ENCODE data around the gene KIF26B. TPM values are rescaled to one million over a fixed set of nuclear protein-coding genes. Genes with fewer than 3 reads are reported as not detected.

The KIF26B gene
- total and polyA plus RNA-seq, 10 of the 15 experiments (the other 5 are each of a cell fraction or from before 2014, with no cell fraction given): 0.35 to 11.6 (median 2.2) TPM

DNA sequence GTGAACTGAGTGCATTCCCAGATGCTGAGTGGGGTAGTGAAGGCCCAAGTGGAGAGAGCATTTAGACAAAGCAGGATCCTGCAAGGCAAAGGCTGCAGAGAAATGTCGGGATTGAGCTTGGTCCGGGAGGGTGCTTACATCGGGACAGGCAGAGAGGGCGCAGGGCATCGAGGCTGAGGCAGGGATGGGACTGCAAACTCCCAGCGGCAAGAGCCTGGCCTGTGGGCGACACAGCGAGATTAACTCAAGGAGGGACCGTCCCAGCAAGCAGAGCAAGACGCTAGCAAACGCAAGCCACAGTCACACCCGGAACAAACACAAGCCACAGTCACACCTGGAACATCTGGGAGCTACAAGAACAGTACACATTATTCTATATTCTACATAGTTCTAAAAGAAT is 537.5 kb downstream of the KIF26B start:
- no peak overlapping the region for H2AFZ ChIP-seq (ENCODE audit: control insufficient read depth, low read depth, low read length)
- no peaks in the 10 kb centered on the region for H3K79me2 ChIP-seq (ENCODE audit: control insufficient read depth, insufficient read depth, low read length)
- in situ Hi-C loops (cut with MboI): no loop called here
- no peaks in the 10 kb centered on the region for H3K9me3 ChIP-seq (replicated peaks; ENCODE audit: control insufficient read depth, insufficient read depth, low read length)
- no peak overlapping the region for H3K9ac ChIP-seq (ENCODE audit: control insufficient read depth, insufficient read depth, low read length)
- ChIA-PET CTCF (interaction anchor here (1.3 kb wide), 1 partner anchor 17 kb away, joined by 3 read pairs; no protein-coding TSS in a partner anchor), POLR2A (interaction anchor here (0.5 to 0.6 kb wide), 2 partner anchors 36 to 174 kb away, joined by 3 to 4 read pairs; no protein-coding TSS in a partner anchor), RAD21 (ENCODE audit: unreplicated experiment) (no interaction called here), SMC1A (ENCODE audit: uncharacterized antibody, unreplicated experiment) (interaction anchor here (1.4 kb wide), 1 partner anchor 42 kb away, joined by 3 read pairs; no protein-coding TSS in a partner anchor)
- H3K36me3 ChIP-seq (ENCODE audit: control insufficient read depth in 2 of 2, insufficient read depth in 2 of 2, low read length in 1 of 2): no peaks in the 10 kb centered on the region; a peak in 2 of 4 replicates
- no peaks in the 10 kb centered on the region for H4K20me1 ChIP-seq (ENCODE audit: control insufficient read depth, insufficient read depth)
- no peaks in the 10 kb centered on the region for H3K4me1 ChIP-seq (ENCODE audit: control insufficient read depth, insufficient read depth, low read length)
- WGBS (ENCODE audit: insufficient coverage, insufficient replicate concordance, low lambda C conversion rate, missing lambda C conversion rate): 91% methylated on average over 12 of the region's 12 CpGs
- ATAC-seq (no peak), FAIRE-seq (no peak), DNase-seq (ENCODE audit: low read depth, low spot score) (no peak)
- BruUV-seq (replicated peaks): no TSS peak
- no peak overlapping the region for H3K4me3 ChIP-seq
- intact Hi-C loops (cut with micrococcal nuclease; ENCODE audit: unreplicated experiment): loop anchor here (10.0 kb wide), 1 partner anchor 538 kb away; the partner anchor contains the start of gene KIF26B
- H3K27me3 ChIP-seq (replicated peaks in 1 of 2; ENCODE audit: control insufficient read depth in 2 of 2, insufficient read depth in 2 of 2, low read length in 1 of 2): no peaks in the 10 kb centered on the region
- H3K4me2 ChIP-seq (ENCODE audit: control insufficient read depth, insufficient read depth): no peak overlapping the region
- H3K27ac ChIP-seq (ENCODE audit: control insufficient read depth, insufficient read depth): no peak overlapping the region
- no peak for TF ChIP-seq NR2F1 (conservative IDR thresholded peaks at IDR 0.05)
- TF ChIP-seq, protein P1, sequence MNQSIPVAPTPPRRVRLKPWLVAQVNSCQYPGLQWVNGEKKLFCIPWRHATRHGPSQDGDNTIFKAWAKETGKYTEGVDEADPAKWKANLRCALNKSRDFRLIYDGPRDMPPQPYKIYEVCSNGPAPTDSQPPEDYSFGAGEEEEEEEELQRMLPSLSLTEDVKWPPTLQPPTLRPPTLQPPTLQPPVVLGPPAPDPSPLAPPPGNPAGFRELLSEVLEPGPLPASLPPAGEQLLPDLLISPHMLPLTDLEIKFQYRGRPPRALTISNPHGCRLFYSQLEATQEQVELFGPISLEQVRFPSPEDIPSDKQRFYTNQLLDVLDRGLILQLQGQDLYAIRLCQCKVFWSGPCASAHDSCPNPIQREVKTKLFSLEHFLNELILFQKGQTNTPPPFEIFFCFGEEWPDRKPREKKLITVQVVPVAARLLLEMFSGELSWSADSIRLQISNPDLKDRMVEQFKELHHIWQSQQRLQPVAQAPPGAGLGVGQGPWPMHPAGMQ (IDR thresholded peaks at IDR 0.05; ENCODE audit: borderline replicate concordance): no peak
- TF ChIP-seq, protein P2, sequence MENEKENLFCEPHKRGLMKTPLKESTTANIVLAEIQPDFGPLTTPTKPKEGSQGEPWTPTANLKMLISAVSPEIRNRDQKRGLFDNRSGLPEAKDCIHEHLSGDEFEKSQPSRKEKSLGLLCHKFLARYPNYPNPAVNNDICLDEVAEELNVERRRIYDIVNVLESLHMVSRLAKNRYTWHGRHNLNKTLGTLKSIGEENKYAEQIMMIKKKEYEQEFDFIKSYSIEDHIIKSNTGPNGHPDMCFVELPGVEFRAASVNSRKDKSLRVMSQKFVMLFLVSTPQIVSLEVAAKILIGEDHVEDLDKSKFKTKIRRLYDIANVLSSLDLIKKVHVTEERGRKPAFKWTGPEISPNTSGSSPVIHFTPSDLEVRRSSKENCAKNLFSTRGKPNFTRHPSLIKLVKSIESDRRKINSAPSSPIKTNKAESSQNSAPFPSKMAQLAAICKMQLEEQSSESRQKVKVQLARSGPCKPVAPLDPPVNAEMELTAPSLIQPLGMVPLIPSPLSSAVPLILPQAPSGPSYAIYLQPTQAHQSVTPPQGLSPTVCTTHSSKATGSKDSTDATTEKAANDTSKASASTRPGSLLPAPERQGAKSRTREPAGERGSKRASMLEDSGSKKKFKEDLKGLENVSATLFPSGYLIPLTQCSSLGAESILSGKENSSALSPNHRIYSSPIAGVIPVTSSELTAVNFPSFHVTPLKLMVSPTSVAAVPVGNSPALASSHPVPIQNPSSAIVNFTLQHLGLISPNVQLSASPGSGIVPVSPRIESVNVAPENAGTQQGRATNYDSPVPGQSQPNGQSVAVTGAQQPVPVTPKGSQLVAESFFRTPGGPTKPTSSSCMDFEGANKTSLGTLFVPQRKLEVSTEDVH (IDR thresholded peaks at IDR 0.05; ENCODE audit: low read depth, partially characterized antibody): no peak
- TF ChIP-seq ZNF384 (IDR thresholded peaks at IDR 0.05; ENCODE audit: borderline replicate concordance, low read depth, low read length): no peak
- TF ChIP-seq, protein P3, sequence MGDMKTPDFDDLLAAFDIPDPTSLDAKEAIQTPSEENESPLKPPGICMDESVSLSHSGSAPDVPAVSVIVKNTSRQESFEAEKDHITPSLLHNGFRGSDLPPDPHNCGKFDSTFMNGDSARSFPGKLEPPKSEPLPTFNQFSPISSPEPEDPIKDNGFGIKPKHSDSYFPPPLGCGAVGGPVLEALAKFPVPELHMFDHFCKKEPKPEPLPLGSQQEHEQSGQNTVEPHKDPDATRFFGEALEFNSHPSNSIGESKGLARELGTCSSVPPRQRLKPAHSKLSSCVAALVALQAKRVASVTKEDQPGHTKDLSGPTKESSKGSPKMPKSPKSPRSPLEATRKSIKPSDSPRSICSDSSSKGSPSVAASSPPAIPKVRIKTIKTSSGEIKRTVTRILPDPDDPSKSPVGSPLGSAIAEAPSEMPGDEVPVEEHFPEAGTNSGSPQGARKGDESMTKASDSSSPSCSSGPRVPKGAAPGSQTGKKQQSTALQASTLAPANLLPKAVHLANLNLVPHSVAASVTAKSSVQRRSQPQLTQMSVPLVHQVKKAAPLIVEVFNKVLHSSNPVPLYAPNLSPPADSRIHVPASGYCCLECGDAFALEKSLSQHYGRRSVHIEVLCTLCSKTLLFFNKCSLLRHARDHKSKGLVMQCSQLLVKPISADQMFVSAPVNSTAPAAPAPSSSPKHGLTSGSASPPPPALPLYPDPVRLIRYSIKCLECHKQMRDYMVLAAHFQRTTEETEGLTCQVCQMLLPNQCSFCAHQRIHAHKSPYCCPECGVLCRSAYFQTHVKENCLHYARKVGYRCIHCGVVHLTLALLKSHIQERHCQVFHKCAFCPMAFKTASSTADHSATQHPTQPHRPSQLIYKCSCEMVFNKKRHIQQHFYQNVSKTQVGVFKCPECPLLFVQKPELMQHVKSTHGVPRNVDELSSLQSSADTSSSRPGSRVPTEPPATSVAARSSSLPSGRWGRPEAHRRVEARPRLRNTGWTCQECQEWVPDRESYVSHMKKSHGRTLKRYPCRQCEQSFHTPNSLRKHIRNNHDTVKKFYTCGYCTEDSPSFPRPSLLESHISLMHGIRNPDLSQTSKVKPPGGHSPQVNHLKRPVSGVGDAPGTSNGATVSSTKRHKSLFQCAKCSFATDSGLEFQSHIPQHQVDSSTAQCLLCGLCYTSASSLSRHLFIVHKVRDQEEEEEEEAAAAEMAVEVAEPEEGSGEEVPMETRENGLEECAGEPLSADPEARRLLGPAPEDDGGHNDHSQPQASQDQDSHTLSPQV (IDR thresholded peaks at IDR 0.05): no peak
- TF ChIP-seq CBX3 (IDR thresholded peaks at IDR 0.05; ENCODE audit: borderline replicate concordance, low read depth): no peak
- TF ChIP-seq KDM1A (IDR thresholded peaks at IDR 0.05; ENCODE audit: borderline replicate concordance): no peak
- no peak for TF ChIP-seq KAT2A (conservative IDR thresholded peaks at IDR 0.05; ENCODE audit: control insufficient read depth, low read depth, low read length)
- TF ChIP-seq, protein P4, sequence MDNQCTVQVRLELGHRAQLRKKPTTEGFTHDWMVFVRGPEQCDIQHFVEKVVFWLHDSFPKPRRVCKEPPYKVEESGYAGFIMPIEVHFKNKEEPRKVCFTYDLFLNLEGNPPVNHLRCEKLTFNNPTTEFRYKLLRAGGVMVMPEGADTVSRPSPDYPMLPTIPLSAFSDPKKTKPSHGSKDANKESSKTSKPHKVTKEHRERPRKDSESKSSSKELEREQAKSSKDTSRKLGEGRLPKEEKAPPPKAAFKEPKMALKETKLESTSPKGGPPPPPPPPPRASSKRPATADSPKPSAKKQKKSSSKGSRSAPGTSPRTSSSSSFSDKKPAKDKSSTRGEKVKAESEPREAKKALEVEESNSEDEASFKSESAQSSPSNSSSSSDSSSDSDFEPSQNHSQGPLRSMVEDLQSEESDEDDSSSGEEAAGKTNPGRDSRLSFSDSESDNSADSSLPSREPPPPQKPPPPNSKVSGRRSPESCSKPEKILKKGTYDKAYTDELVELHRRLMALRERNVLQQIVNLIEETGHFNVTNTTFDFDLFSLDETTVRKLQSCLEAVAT (IDR thresholded peaks at IDR 0.05): no peak
- no peak for TF ChIP-seq BRCA1 (IDR thresholded peaks at IDR 0.05; ENCODE audit: low read depth, low read length)
